OCI-LY1 (cell line): ENCODE data around the gene CYTH3.
"Not testable (repeated sequence)": the region's sequence is repeated elsewhere in the genome, so short reads cannot be mapped to it uniquely, and the experiment has no call there.

Source experiments
- H2AFZ ChIP-seq: fragments of 200-600 bp; sonication (generic), shearing (Covaris generic); 2 replicates; pipeline ENCODE4 v1.6.0; 2014; ENCODE audit warnings: antibody characterized with exemption, mild to moderate bottlenecking, low read length
- H3F3A ChIP-seq: fragments of 200-600 bp; sonication (generic), shearing (Covaris generic); 2 replicates; pipeline ENCODE4 v1.6.0; 2014; ENCODE audit warnings: mild to moderate bottlenecking, antibody characterized with exemption, low read length, moderate library complexity; ENCODE audit not compliant: insufficient read depth
- H3K27ac ChIP-seq: fragments of 200-600 bp; sonication (generic); 2 replicates; pipeline ENCODE4 v1.5.1; 2014; ENCODE audit warnings: low read length, mixed run types, mild to moderate bottlenecking, low read depth; ENCODE audit not compliant: poor library complexity, severe bottlenecking
- H3K27me3 ChIP-seq: fragments of 200-600 bp; sonication (generic); 2 replicates; pipeline ENCODE4 v1.6.0; 2014; ENCODE audit warnings: antibody characterized with exemption, mild to moderate bottlenecking, low read length, moderate library complexity; ENCODE audit not compliant: insufficient read depth
- H3K36me3 ChIP-seq: fragments of 200-600 bp; sonication (generic); 2 replicates; pipeline ENCODE4 v1.6.1; 2014; ENCODE audit warnings: mild to moderate bottlenecking, antibody characterized with exemption, low read length, moderate library complexity, mixed read lengths; ENCODE audit not compliant: insufficient read depth
- H3K4me1 ChIP-seq: fragments of 200-600 bp; sonication (generic); 2 replicates; pipeline ENCODE4 v1.5.1; 2014; ENCODE audit warnings: mild to moderate bottlenecking, low read length, moderate library complexity; ENCODE audit not compliant: insufficient read depth, severe bottlenecking
- H3K4me2 ChIP-seq: fragments of 200-600 bp; sonication (generic), shearing (Covaris generic); 2 replicates; pipeline ENCODE4 v1.6.1; 2014; ENCODE audit warnings: low read length
- H3K4me3 ChIP-seq: fragments of 200-600 bp; sonication (generic); 2 replicates; pipeline ENCODE4 v1.5.1; 2014; ENCODE audit warnings: low read length, low read depth, mild to moderate bottlenecking, mixed read lengths; ENCODE audit not compliant: poor library complexity, severe bottlenecking
- H3K79me2 ChIP-seq: fragments of 200-600 bp; shearing (Covaris generic); 2 replicates; pipeline ENCODE4 v1.6.1; 2016; ENCODE audit warnings: mixed run types, low read length, mixed read lengths; ENCODE audit not compliant: insufficient read depth
- H3K9ac ChIP-seq: fragments of 200-600 bp; sonication (generic), shearing (Covaris generic); 2 replicates; pipeline ENCODE4 v1.6.1; 2014; ENCODE audit warnings: mild to moderate bottlenecking, low read length, mixed read lengths
- H3K9me2 ChIP-seq: fragments of 200-600 bp; sonication (generic), shearing (Covaris generic); 2 replicates; pipeline ENCODE4 v1.6.1; 2014; ENCODE audit warnings: low read depth, mild to moderate bottlenecking, low read length, mixed read lengths
- H3K9me3 ChIP-seq: fragments of 200-600 bp; shearing (Covaris generic); 2 replicates; pipeline ENCODE4 v1.6.1; 2014; ENCODE audit warnings: low read length, mixed read lengths
- H4K20me1 ChIP-seq: fragments of 200-600 bp; sonication (generic), shearing (Covaris generic); 2 replicates; pipeline ENCODE4 v1.6.0; 2016; ENCODE audit warnings: mild to moderate bottlenecking, low read length; ENCODE audit not compliant: insufficient read depth
- CTCF ChIP-seq: fragments of 200-600 bp; sonication (generic), shearing (Covaris generic); IDR thresholded peaks from 2 replicates; pipeline ENCODE4 v1.5.1; 2017; ENCODE audit warnings: mild to moderate bottlenecking, antibody characterized with exemption, low read length, moderate library complexity, mixed read lengths
- EZH2 ChIP-seq: fragments of 200-600 bp; sonication (generic), shearing (Covaris generic); IDR thresholded peaks from 2 replicates; pipeline ENCODE4 v1.8.0; 2017; ENCODE audit warnings: borderline replicate concordance, mixed run types, mild to moderate bottlenecking, antibody characterized with exemption, low read length, moderate library complexity, mixed read lengths

Gene CYTH3

GRCh38 chr7:6154542-6155404 lies 117.7 kb downstream of the CYTH3 start:
- Histone ChIP-seq H3K27me3 (no peaks in the 10 kb centered on the region), H3K36me3 (peaks cover 55% of the 10 kb centered on the region), H3K9me3 (no peaks in the 10 kb centered on the region), H3K27ac (no peak overlapping the region), H4K20me1 (no peaks in the 10 kb centered on the region), H3K79me2 (no peaks in the 10 kb centered on the region), H3K9ac (no peak overlapping the region), H3K4me3 (no peak overlapping the region), H2AFZ (no peak overlapping the region), H3F3A (no peaks in the 10 kb centered on the region), H3K9me2 (no peaks in the 10 kb centered on the region), H3K4me2 (no peak overlapping the region), H3K4me1 (no peaks in the 10 kb centered on the region)
- no peak for TF ChIP-seq CTCF
- no peak for TF ChIP-seq EZH2

DNA sequence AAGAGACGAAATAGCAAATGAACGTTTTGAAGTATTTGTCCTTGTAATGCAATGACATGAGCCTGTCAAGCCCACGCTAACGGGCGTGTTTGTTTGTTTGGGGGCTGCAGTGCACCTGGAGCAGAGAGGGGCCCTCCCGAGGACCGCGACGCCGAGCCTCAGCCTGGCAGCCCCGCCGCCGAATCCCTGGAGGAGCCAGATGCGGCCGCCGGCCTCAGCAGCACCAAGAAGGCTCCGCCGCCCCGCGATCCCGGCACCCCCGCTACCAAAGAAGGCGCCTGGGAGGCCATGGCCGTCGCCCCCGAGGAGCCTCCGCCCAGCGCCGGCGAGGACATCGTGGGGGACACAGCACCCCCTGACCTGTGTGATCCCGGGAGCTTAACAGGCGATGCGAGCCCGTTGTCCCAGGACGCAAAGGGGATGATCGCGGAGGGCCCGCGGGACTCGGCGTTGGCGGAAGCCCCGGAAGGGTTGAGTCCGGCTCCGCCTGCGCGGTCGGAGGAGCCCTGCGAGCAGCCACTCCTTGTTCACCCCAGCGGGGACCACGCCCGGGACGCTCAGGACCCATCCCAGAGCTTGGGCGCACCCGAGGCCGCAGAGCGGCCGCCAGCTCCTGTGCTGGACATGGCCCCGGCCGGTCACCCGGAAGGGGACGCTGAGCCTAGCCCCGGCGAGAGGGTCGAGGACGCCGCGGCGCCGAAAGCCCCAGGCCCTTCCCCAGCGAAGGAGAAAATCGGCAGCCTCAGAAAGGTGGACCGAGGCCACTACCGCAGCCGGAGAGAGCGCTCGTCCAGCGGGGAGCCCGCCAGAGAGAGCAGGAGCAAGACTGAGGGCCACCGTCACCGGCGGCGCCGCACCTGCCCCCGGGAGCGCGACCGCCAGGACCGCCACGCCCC lies 118.5 kb downstream of the CYTH3 start:
- Histone ChIP-seq H2AFZ (no peak overlapping the region), H3K4me1 (no peaks in the 10 kb centered on the region), H3K36me3 (peaks cover 64% of the 10 kb centered on the region), H3K79me2 (no peaks in the 10 kb centered on the region), H3K4me2 (no peak overlapping the region), H4K20me1 (no peaks in the 10 kb centered on the region), H3K9me3 (no peaks in the 10 kb centered on the region), H3K27me3 (no peaks in the 10 kb centered on the region), H3F3A (no peaks in the 10 kb centered on the region), H3K9ac (no peak overlapping the region), H3K27ac (no peak overlapping the region), H3K9me2 (no peaks in the 10 kb centered on the region), H3K4me3 (no peak overlapping the region)
- no peak for TF ChIP-seq CTCF
- TF ChIP-seq EZH2, result no peak

GRCh38 chr7:6151994-6152735 lies 120.3 kb downstream of the CYTH3 start:
- H3K79me2 ChIP-seq, result no peaks in the 10 kb centered on the region
- H3K27me3 ChIP-seq, result no peaks in the 10 kb centered on the region
- H3F3A ChIP-seq, result no peaks in the 10 kb centered on the region
- no peaks in the 10 kb centered on the region for H4K20me1 ChIP-seq
- no peaks in the 10 kb centered on the region for H3K4me1 ChIP-seq
- no peak overlapping the region for H3K27ac ChIP-seq
- H3K9ac ChIP-seq, result no peak overlapping the region
- TF ChIP-seq CTCF, result no peak
- no peak for TF ChIP-seq EZH2
- peaks cover 77% of the 10 kb centered on the region for H3K36me3 ChIP-seq
- no peaks in the 10 kb centered on the region for H3K9me2 ChIP-seq
- H3K9me3 ChIP-seq, result no peaks in the 10 kb centered on the region
- no peak overlapping the region for H3K4me3 ChIP-seq
- H2AFZ ChIP-seq, result no peak overlapping the region
- no peak overlapping the region for H3K4me2 ChIP-seq

DNA sequence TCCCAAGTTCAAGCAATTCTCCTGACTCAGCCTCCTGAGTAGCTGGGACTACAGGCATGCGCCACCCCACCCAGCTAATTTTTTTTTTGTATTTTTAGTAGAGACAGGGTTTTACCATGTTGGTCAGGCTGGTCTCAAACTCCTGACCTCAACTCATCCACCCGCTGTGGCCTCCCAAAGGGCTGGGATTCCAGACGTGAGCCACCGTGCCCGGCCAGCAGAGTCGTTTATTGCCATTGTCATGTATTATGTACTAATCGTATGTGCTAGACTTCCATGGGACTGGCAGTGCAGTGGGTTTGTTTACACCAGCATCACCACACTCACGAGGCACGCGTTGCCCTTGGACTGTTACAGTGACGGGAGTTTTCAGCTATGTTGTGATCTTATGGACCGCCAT lies 120.9 kb downstream of the CYTH3 start:
- peaks cover 78% of the 10 kb centered on the region for H3K36me3 ChIP-seq
- H3K4me3 ChIP-seq, result not testable (repeated sequence)

More for the DNA sequence above, 120.9 kb downstream of the CYTH3 start:
- not testable (repeated sequence) for H3K4me2 ChIP-seq, H3K9ac ChIP-seq, H3K27ac ChIP-seq, H3K27me3 ChIP-seq, H4K20me1 ChIP-seq, H3K9me3 ChIP-seq, H3K79me2 ChIP-seq, H3K9me2 ChIP-seq, H3K4me1 ChIP-seq, H3F3A ChIP-seq, H2AFZ ChIP-seq
